ENCODE results near the gene CYP27B1. TPM values are rescaled to one million over a fixed set of nuclear protein-coding genes. Genes with fewer than 3 reads are reported as not detected.
A peak's percentile ranks its signal among the peaks of the same experiment; 100 is the strongest.

CYP27B1 gene
- total RNA-seq, 1 experiment from 2014 or later = 11.6 TPM

GRCh38 chr12:57765698-57766463 lies 997 bp downstream of the CYP27B1 start:
- DNase-seq (ENCODE audit: low read depth, low spot score) = no peak
- intact Hi-C loops (cut with micrococcal nuclease) = no loop called here
- peaks cover 13 to 26% of the 10 kb centered on the region in 2 experiments; a peak in 3 of 4 replicates for H3K36me3 ChIP-seq (ENCODE audit: control insufficient read depth in 1 of 2, insufficient read depth in 2 of 2, low read length in 2 of 2)
- no TSS peak for BruUV-seq (replicated peaks)
- H3K4me1 ChIP-seq (ENCODE audit: control insufficient read depth in 1 of 2, insufficient read depth in 2 of 2, low read length in 2 of 2) = peaks cover 11 to 43% of the 10 kb centered on the region in 2 experiments
- ChIA-PET POLR2A (interaction anchor here (0.9 to 2.4 kb wide), 8 partner anchors 9 to 175 kb away, joined by 3 to 12 read pairs (median 4); partner anchors contain the start of genes ATP23 and CDK4), CTCF (interaction anchor here (4.0 kb wide), 1 partner anchor 10 kb away, joined by 51 read pairs; no protein-coding TSS in a partner anchor), RAD21 (ENCODE audit: low non-redundant PET in 1 of 2, low total read pairs in 2 of 2, uncharacterized antibody in 2 of 2, unreplicated experiment in 2 of 2) (no interaction called here)
- ATAC-seq = peak; percentile 39
- peaks cover 6% of the 10 kb centered on the region for H3K79me2 ChIP-seq (ENCODE audit: insufficient read depth, low read length)
- H3K4me3 ChIP-seq (replicated peaks in 1 of 2; ENCODE audit: low read depth in 1 of 2, low read length in 2 of 2) = peak overlapping the region; percentile 72 to 81
- H3K27ac ChIP-seq (ENCODE audit: low read depth, low read length) = peak overlapping the region; percentile 73
- H2AFZ ChIP-seq (ENCODE audit: low read depth, low read length, poor library complexity, severe bottlenecking) = no peak overlapping the region
- no peaks in the 10 kb centered on the region for H3K9me2 ChIP-seq (ENCODE audit: insufficient read depth)
- no peaks in the 10 kb centered on the region for H3K9me3 ChIP-seq (ENCODE audit: control insufficient read depth in 1 of 2, insufficient read depth in 1 of 2, low read depth in 1 of 2, low read length in 2 of 2)
- peak overlapping the region; percentile 100 for H3K4me2 ChIP-seq (ENCODE audit: low read length)
- no peak for TF ChIP-seq TCF7L2 (IDR thresholded peaks at IDR 0.05; ENCODE audit: borderline replicate concordance, extremely low read depth, insufficient read depth, insufficient read length)
- TF ChIP-seq POLR2A (IDR thresholded peaks at IDR 0.05; ENCODE audit: borderline replicate concordance, extremely low read depth, insufficient read depth, insufficient read length) = peak; percentile 33
- H3K9ac ChIP-seq (ENCODE audit: low read length) = peak overlapping the region; percentile 81
- no peaks in the 10 kb centered on the region for H4K20me1 ChIP-seq (ENCODE audit: insufficient read depth)
- H3K27me3 ChIP-seq (ENCODE audit: insufficient read depth, low read length) = no peaks in the 10 kb centered on the region

GRCh38 chr12:57765003-57765697 lies 1.7 kb downstream of the CYP27B1 start:
- no peaks in the 10 kb centered on the region; the same call in 1 of the 2 replicates for H3K79me2 ChIP-seq (ENCODE audit: insufficient read depth, low read length)
- H3K9me3 ChIP-seq (ENCODE audit: control insufficient read depth in 1 of 2, insufficient read depth in 1 of 2, low read depth in 1 of 2, low read length in 2 of 2) = no peaks in the 10 kb centered on the region
- intact Hi-C loops (cut with micrococcal nuclease) = no loop called here
- ChIA-PET CTCF (interaction anchor here (4.0 kb wide), 1 partner anchor 9 kb away, joined by 51 read pairs; no protein-coding TSS in a partner anchor), RAD21 (ENCODE audit: low non-redundant PET in 1 of 2, low total read pairs in 2 of 2, uncharacterized antibody in 2 of 2, unreplicated experiment in 2 of 2) (no interaction called here), POLR2A (interaction anchor here (0.7 to 0.9 kb wide), 2 partner anchors 21 to 176 kb away, joined by 3 to 4 read pairs; partner anchors contain the start of genes ATP23 and TSPAN31)
- peaks cover 11 to 40% of the 10 kb centered on the region in 2 experiments for H3K4me1 ChIP-seq (ENCODE audit: control insufficient read depth in 1 of 2, insufficient read depth in 2 of 2, low read length in 2 of 2)
- H3K4me3 ChIP-seq (replicated peaks in 1 of 2; ENCODE audit: low read depth in 1 of 2, low read length in 2 of 2) = peak overlapping the region; percentile 72 to 81
- H3K9me2 ChIP-seq (ENCODE audit: insufficient read depth) = no peaks in the 10 kb centered on the region
- DNase-seq (ENCODE audit: low read depth, low spot score) = no peak
- H3K27me3 ChIP-seq (ENCODE audit: insufficient read depth, low read length) = no peaks in the 10 kb centered on the region
- H3K9ac ChIP-seq (ENCODE audit: low read length) = peak overlapping the region; percentile 81
- H3K4me2 ChIP-seq (ENCODE audit: low read length) = peak overlapping the region; percentile 100
- peak; percentile 49; the same call in 1 of the 2 replicates for TF ChIP-seq ZFX (IDR thresholded peaks at IDR 0.05)
- peak in 2 of 3 experiments; percentile 44; a peak in 4 of 6 replicates for TF ChIP-seq CTCF (IDR thresholded peaks at IDR 0.05 in 2 of 3, conservative IDR thresholded peaks at IDR 0.05 in 1 of 3; ENCODE audit: borderline replicate concordance in 1 of 3, insufficient read depth in 1 of 3, low read depth in 2 of 3, low read length in 2 of 3)
- TF ChIP-seq SIN3A (IDR thresholded peaks at IDR 0.05; ENCODE audit: low read depth) = no peak
- ATAC-seq = peak; percentile 63
- no peaks in the 10 kb centered on the region for H4K20me1 ChIP-seq (ENCODE audit: insufficient read depth)
- H2AFZ ChIP-seq (ENCODE audit: low read depth, low read length, poor library complexity, severe bottlenecking) = peak overlapping the region; percentile 79
- BruUV-seq (replicated peaks) = TSS peak; percentile 63
- peak overlapping the region; percentile 73 for H3K27ac ChIP-seq (ENCODE audit: low read depth, low read length)
- peaks cover 13 to 20% of the 10 kb centered on the region in 2 experiments; a peak in 3 of 4 replicates for H3K36me3 ChIP-seq (ENCODE audit: control insufficient read depth in 1 of 2, insufficient read depth in 2 of 2, low read length in 2 of 2)

Data from HCT116 (cell line).